HepG2 (cell line): Measurements from ENCODE around the gene ZNF189. TPM values are rescaled to one million over a fixed set of nuclear protein-coding genes. Genes with fewer than 3 reads are reported as not detected.

Source experiments
- CAMTA2 ChIP-seq: sonication (generic); formaldehyde crosslinking; IDR thresholded peaks from 2 replicates; pipeline ENCODE4 v1.4.0; 2020; ENCODE audit warnings: mild to moderate bottlenecking, missing genetic modification reagents, borderline replicate concordance
- CBX1 ChIP-seq: IDR thresholded peaks from one replicate; pipeline ENCODE4 v1.6.1; 2016; ENCODE audit warnings: antibody characterized with exemption, low read depth
- NCOA2 ChIP-seq: sonication (generic); formaldehyde crosslinking; IDR thresholded peaks from 2 replicates; pipeline ENCODE4 v1.8.0; 2022; ENCODE audit warnings: inconsistent platforms
- NFIC ChIP-seq: IDR thresholded peaks from 2 replicates; pipeline ENCODE4 v1.6.1; 2012; ENCODE audit warnings: mild to moderate bottlenecking, low read length, inconsistent platforms
- NR3C1 ChIP-seq: sonication (generic); formaldehyde crosslinking; IDR thresholded peaks from 2 replicates; pipeline ENCODE4 v1.4.0; 2020; ENCODE audit warnings: missing genetic modification reagents
- RAD51 ChIP-seq: fragments of 450-650 bp; IDR thresholded peaks from 2 replicates; pipeline ENCODE4 v1.6.1; 2016; ENCODE audit warnings: borderline replicate concordance
- SETDB1 ChIP-seq: sonication (generic); formaldehyde crosslinking; IDR thresholded peaks from 2 replicates; pipeline ENCODE4 v1.5.1; 2020; ENCODE audit warnings: missing genetic modification reagents, mild to moderate bottlenecking, borderline replicate concordance
- SRY ChIP-seq: sonication (generic); formaldehyde crosslinking; IDR thresholded peaks from 2 replicates; pipeline ENCODE4 v1.8.0; 2022; ENCODE audit warnings: mild to moderate bottlenecking, missing genetic modification reagents
- TCF12 ChIP-seq, 2 experiments: fragments of 450-650 bp in 1 of 2; sonication (generic) in 1 of 2; formaldehyde crosslinking in 1 of 2; IDR thresholded peaks; 2 replicates each; pipeline versions ENCODE4 v1.6.1 to v1.8.0; 2017 to 2022; ENCODE audit warnings: antibody characterized with exemption in 1 of 2, mild to moderate bottlenecking in 1 of 2, missing genetic modification reagents in 1 of 2, moderate library complexity in 1 of 2
- U2AF2 ChIP-seq: fragments of 200-400 bp; formaldehyde crosslinking; IDR thresholded peaks from 2 replicates; pipeline ENCODE4 v1.6.1; 2017; ENCODE audit warnings: low read depth, mild to moderate bottlenecking, low read length
- ZBTB3 ChIP-seq: sonication (generic); formaldehyde crosslinking; IDR thresholded peaks from 2 replicates; pipeline ENCODE4 v1.4.0; 2020; ENCODE audit warnings: low read depth, mild to moderate bottlenecking, moderate library complexity, missing genetic modification reagents, borderline replicate concordance
- ZFP36 ChIP-seq: fragments of 150-350 bp; IDR thresholded peaks from 2 replicates; pipeline ENCODE4 v1.6.1; 2018; ENCODE audit warnings: borderline replicate concordance, low read length, low read depth; ENCODE audit not compliant: partially characterized antibody
- ZNF10 ChIP-seq: sonication (generic); formaldehyde crosslinking; IDR thresholded peaks from 2 replicates; pipeline ENCODE4 v1.4.0; 2020; ENCODE audit warnings: mild to moderate bottlenecking, low read depth, missing genetic modification reagents, borderline replicate concordance
- ZNF101 ChIP-seq: sonication (generic); formaldehyde crosslinking; IDR thresholded peaks from 2 replicates; pipeline ENCODE4 v1.4.0; 2020; ENCODE audit warnings: mild to moderate bottlenecking, low read depth, missing genetic modification reagents, borderline replicate concordance
- ZNF12 ChIP-seq: sonication (generic); formaldehyde crosslinking; IDR thresholded peaks from 2 replicates; pipeline ENCODE4 v1.5.0; 2020; ENCODE audit warnings: missing genetic modification reagents
- ZNF20 ChIP-seq: sonication (generic); formaldehyde crosslinking; IDR thresholded peaks from 2 replicates; pipeline ENCODE4 v1.4.0; 2020; ENCODE audit warnings: mild to moderate bottlenecking, moderate library complexity, missing genetic modification reagents
- ZNF367 ChIP-seq: sonication (generic); formaldehyde crosslinking; IDR thresholded peaks from 2 replicates; pipeline ENCODE4 v1.4.0; 2020; ENCODE audit warnings: missing genetic modification reagents, borderline replicate concordance
- ZNF766 ChIP-seq: sonication (generic); formaldehyde crosslinking; IDR thresholded peaks from 2 replicates; pipeline ENCODE4 v1.5.0; 2020; ENCODE audit warnings: missing genetic modification reagents, borderline replicate concordance
- polyA plus RNA-seq, 8 experiments: library from polyadenylated mRNA; depleted of rRNA in 3 of 8; stranded (reverse) in 7 of 8; unstranded in 1 of 8; fragments of >200 nt; fragmentation: Illumina TruSeq in 4 of 8; extraction: Trizol in 4 of 8; gene quantifications; 2 replicates each; pipeline versions ENCODE4 v1.2.1 to v1.2.3, GENCODE V29; 2011 to 2016; ENCODE audit warnings: low read depth in 4 of 8, missing spikeins in 1 of 8, mixed read lengths in 1 of 8; ENCODE audit not compliant: insufficient read depth in 1 of 8
- total RNA-seq, 5 experiments: library from RNA; depleted of rRNA; stranded (reverse); fragments of >200 nt; fragmentation: Illumina TruSeq; extraction: Trizol; gene quantifications; 2 replicates each; pipeline ENCODE4 v1.2.3, GENCODE V29; 2016; ENCODE audit warnings: low read depth in 1 of 5
- TF ChIP-seq, protein P1 (sequence below): sonication (generic); formaldehyde crosslinking; IDR thresholded peaks from 2 replicates; pipeline ENCODE4 v1.5.0; 2020; ENCODE audit warnings: missing genetic modification reagents
- TF ChIP-seq, protein P2 (sequence below): sonication (generic); formaldehyde crosslinking; IDR thresholded peaks from 2 replicates; pipeline ENCODE4 v1.8.1; 2023; ENCODE audit warnings: missing genetic modification reagents, mild to moderate bottlenecking, borderline replicate concordance
- TF ChIP-seq, protein P3 (sequence below): sonication (generic); formaldehyde crosslinking; IDR thresholded peaks from 2 replicates; pipeline ENCODE4 v1.4.0; 2020; ENCODE audit warnings: missing genetic modification reagents, mild to moderate bottlenecking, borderline replicate concordance
- TF ChIP-seq, protein P4 (sequence below): sonication (generic); formaldehyde crosslinking; IDR thresholded peaks from 2 replicates; pipeline ENCODE4 v1.5.1; 2020; ENCODE audit warnings: mild to moderate bottlenecking, missing genetic modification reagents, moderate library complexity

ZNF189 gene
- total and polyA plus RNA-seq, 2 of the 13 experiments (the other 11 are each of a cell fraction or from before 2014, with no cell fraction given), result 8.4 to 50.0 TPM

DNA sequence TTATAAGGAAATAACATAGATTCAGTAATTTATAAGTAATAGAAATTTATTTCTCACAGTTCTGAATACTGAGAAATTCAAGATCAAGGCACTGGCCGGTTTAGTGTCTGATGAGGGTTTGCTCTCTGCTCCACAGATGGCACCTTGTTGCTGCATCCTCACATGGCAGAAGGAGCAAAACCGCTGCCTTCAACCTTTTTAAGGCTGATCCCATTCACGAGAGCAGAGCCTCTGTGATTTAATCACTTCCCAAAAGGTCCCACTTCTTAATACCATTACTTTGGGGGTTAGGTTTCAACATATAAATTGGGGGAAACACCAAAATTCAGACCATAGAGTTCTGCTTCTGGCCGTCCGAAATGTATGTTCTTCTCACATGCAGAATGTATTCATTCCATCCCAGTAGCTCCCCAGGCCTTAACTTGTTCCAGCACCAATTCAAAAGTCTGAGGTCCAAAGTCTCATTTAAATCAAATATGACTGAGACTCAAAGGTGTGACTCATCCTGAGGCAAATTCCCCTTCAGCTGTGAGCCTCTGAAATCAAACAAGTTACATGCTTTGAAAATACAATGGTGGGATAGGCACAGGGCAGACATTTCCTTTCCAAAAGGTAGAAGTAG is 44.4 kb upstream of the ZNF189 start (continued):
- no peak for TF ChIP-seq TCF12 (IDR thresholded peaks at IDR 0.05)
- TF ChIP-seq TCF12 (CRISPR knock-in tag; IDR thresholded peaks at IDR 0.05), result no peak
- no peak for TF ChIP-seq ZFP36
- peak; percentile 91 for TF ChIP-seq NCOA2
- TF ChIP-seq U2AF2, result no peak
- TF ChIP-seq, protein P1, sequence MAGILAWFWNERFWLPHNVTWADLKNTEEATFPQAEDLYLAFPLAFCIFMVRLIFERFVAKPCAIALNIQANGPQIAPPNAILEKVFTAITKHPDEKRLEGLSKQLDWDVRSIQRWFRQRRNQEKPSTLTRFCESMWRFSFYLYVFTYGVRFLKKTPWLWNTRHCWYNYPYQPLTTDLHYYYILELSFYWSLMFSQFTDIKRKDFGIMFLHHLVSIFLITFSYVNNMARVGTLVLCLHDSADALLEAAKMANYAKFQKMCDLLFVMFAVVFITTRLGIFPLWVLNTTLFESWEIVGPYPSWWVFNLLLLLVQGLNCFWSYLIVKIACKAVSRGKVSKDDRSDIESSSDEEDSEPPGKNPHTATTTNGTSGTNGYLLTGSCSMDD (CRISPR knock-in tag), result no peak
- TF ChIP-seq NFIC, result peak; percentile 92
- TF ChIP-seq, protein P2, sequence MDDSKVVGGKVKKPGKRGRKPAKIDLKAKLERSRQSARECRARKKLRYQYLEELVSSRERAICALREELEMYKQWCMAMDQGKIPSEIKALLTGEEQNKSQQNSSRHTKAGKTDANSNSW, result no peak
- TF ChIP-seq CBX1, result no peak
- no peak for TF ChIP-seq ZNF10
- TF ChIP-seq RAD51, result no peak
- TF ChIP-seq, protein P3, sequence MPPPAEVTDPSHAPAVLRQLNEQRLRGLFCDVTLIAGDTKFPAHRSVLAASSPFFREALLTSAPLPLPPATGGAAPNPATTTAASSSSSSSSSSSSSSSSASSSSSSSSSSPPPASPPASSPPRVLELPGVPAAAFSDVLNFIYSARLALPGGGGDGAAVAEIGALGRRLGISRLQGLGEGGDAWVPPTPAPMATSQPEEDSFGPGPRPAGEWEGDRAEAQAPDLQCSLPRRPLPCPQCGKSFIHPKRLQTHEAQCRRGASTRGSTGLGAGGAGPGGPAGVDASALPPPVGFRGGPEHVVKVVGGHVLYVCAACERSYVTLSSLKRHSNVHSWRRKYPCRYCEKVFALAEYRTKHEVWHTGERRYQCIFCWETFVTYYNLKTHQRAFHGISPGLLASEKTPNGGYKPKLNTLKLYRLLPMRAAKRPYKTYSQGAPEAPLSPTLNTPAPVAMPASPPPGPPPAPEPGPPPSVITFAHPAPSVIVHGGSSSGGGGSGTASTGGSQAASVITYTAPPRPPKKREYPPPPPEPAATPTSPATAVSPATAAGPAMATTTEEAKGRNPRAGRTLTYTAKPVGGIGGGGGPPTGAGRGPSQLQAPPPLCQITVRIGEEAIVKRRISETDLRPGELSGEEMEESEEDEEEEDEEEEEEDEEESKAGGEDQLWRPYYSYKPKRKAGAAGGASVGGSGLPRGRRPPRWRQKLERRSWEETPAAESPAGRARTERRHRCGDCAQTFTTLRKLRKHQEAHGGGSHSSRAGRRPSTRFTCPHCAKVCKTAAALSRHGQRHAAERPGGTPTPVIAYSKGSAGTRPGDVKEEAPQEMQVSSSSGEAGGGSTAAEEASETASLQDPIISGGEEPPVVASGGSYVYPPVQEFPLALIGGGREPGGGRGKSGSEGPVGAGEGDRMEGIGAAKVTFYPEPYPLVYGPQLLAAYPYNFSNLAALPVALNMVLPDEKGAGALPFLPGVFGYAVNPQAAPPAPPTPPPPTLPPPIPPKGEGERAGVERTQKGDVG (CRISPR knock-in tag), result peak; percentile 75; the same call in 1 of the 2 replicates
- TF ChIP-seq ZNF367 (CRISPR knock-in tag), result no peak
- TF ChIP-seq ZNF12 (CRISPR knock-in tag), result no peak
- TF ChIP-seq CAMTA2, result no peak
- no peak for TF ChIP-seq ZNF20
- TF ChIP-seq SETDB1 (CRISPR knock-in tag), result no peak
- TF ChIP-seq ZNF101, result no peak
- TF ChIP-seq, protein P4, sequence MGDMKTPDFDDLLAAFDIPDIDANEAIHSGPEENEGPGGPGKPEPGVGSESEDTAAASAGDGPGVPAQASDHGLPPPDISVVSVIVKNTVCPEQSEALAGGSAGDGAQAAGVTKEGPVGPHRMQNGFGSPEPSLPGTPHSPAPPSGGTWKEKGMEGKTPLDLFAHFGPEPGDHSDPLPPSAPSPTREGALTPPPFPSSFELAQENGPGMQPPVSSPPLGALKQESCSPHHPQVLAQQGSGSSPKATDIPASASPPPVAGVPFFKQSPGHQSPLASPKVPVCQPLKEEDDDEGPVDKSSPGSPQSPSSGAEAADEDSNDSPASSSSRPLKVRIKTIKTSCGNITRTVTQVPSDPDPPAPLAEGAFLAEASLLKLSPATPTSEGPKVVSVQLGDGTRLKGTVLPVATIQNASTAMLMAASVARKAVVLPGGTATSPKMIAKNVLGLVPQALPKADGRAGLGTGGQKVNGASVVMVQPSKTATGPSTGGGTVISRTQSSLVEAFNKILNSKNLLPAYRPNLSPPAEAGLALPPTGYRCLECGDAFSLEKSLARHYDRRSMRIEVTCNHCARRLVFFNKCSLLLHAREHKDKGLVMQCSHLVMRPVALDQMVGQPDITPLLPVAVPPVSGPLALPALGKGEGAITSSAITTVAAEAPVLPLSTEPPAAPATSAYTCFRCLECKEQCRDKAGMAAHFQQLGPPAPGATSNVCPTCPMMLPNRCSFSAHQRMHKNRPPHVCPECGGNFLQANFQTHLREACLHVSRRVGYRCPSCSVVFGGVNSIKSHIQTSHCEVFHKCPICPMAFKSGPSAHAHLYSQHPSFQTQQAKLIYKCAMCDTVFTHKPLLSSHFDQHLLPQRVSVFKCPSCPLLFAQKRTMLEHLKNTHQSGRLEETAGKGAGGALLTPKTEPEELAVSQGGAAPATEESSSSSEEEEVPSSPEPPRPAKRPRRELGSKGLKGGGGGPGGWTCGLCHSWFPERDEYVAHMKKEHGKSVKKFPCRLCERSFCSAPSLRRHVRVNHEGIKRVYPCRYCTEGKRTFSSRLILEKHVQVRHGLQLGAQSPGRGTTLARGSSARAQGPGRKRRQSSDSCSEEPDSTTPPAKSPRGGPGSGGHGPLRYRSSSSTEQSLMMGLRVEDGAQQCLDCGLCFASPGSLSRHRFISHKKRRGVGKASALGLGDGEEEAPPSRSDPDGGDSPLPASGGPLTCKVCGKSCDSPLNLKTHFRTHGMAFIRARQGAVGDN (CRISPR knock-in tag), result no peak
- TF ChIP-seq SRY, result no peak
- TF ChIP-seq ZBTB3 (CRISPR knock-in tag), result no peak
- no peak for TF ChIP-seq NR3C1 (CRISPR knock-in tag)
- 0 out of 2 replicates have a peak, but pooled peaks have one; percentile 14 for TF ChIP-seq ZNF766
